H9 (cell line): ENCODE data around the gene ZYG11A. TPM values are rescaled to one million over a fixed set of nuclear protein-coding genes. Genes with fewer than 3 reads are reported as not detected.

Experiments
- DNase-seq: peaks from one replicate; pipeline ENCODE4 v3.0.0-alpha.2; 2017
- H2AFZ ChIP-seq: one replicate; pipeline ENCODE4 v1.6.1; 2013; ENCODE audit warnings: mild to moderate bottlenecking, low read length, control low read depth, moderate library complexity
- H2AK5ac ChIP-seq: 2 replicates; pipeline ENCODE4 v1.6.1; 2013; ENCODE audit warnings: low read length, control low read depth, mixed read lengths; ENCODE audit not compliant: insufficient read length
- H2BK120ac ChIP-seq: one replicate; pipeline ENCODE4 v1.6.1; 2013; ENCODE audit warnings: low read depth, mild to moderate bottlenecking, low read length, control low read depth, inconsistent platforms; ENCODE audit not compliant: poor library complexity, severe bottlenecking
- H2BK12ac ChIP-seq: 2 replicates; pipeline ENCODE4 v1.6.1; 2013; ENCODE audit warnings: low read length, control low read depth, mixed read lengths, low read depth; ENCODE audit not compliant: insufficient read length
- H2BK15ac ChIP-seq: 2 replicates; pipeline ENCODE4 v1.6.1; 2013; ENCODE audit warnings: low read depth, low read length, control low read depth
- H2BK20ac ChIP-seq: one replicate; pipeline ENCODE4 v1.6.1; 2013; ENCODE audit warnings: low read depth, mild to moderate bottlenecking, low read length, control low read depth, inconsistent platforms; ENCODE audit not compliant: poor library complexity, severe bottlenecking
- H2BK5ac ChIP-seq: 2 replicates; pipeline ENCODE4 v1.6.1; 2013; ENCODE audit warnings: low read length, control low read depth, mixed read lengths; ENCODE audit not compliant: insufficient read length
- H3K14ac ChIP-seq: 2 replicates; pipeline ENCODE4 v1.6.1; 2013; ENCODE audit warnings: low read length, control low read depth; ENCODE audit not compliant: insufficient read depth
- H3K18ac ChIP-seq: 2 replicates; pipeline ENCODE4 v1.6.1; 2013; ENCODE audit warnings: low read depth, mild to moderate bottlenecking, mixed read lengths, low read length, control low read depth; ENCODE audit not compliant: insufficient read length
- H3K23ac ChIP-seq: 2 replicates; pipeline ENCODE4 v1.6.1; 2013; ENCODE audit warnings: low read length, control low read depth, mixed read lengths, low read depth; ENCODE audit not compliant: insufficient read length
- H3K23me2 ChIP-seq: 2 replicates; pipeline ENCODE4 v1.6.1; 2013; ENCODE audit warnings: low read depth, mild to moderate bottlenecking, mixed read lengths, low read length, control low read depth; ENCODE audit not compliant: insufficient read length, poor library complexity, severe bottlenecking
- H3K27ac ChIP-seq: 2 replicates; pipeline ENCODE4 v1.5.1; 2013; ENCODE audit warnings: low read length, control low read depth, mixed read lengths, low read depth; ENCODE audit not compliant: insufficient read length
- H3K27me3 ChIP-seq: 2 replicates; pipeline ENCODE4 v1.6.1; 2013; ENCODE audit warnings: low read length, control low read depth, inconsistent platforms; ENCODE audit not compliant: insufficient read depth
- H3K4ac ChIP-seq: 2 replicates; pipeline ENCODE4 v1.6.1; 2013; ENCODE audit warnings: low read depth, mild to moderate bottlenecking, control low read depth, inconsistent platforms, low read length, moderate library complexity
- H3K4me1 ChIP-seq: 2 replicates; pipeline ENCODE4 v1.6.1; 2013; ENCODE audit warnings: low read length, control low read depth, inconsistent platforms; ENCODE audit not compliant: insufficient read depth
- H3K4me2 ChIP-seq: 2 replicates; pipeline ENCODE4 v1.6.1; 2013; ENCODE audit warnings: low read length, control low read depth, mixed read lengths; ENCODE audit not compliant: insufficient read length, insufficient read depth
- H3K56ac ChIP-seq: 2 replicates; pipeline ENCODE4 v1.6.1; 2013; ENCODE audit warnings: low read depth, mild to moderate bottlenecking, mixed read lengths, low read length, control low read depth; ENCODE audit not compliant: insufficient read length
- H3K79me1 ChIP-seq: 2 replicates; pipeline ENCODE4 v1.6.1; 2013; ENCODE audit warnings: low read depth, mild to moderate bottlenecking, moderate library complexity, low read length, control low read depth, inconsistent platforms; ENCODE audit not compliant: insufficient read depth, poor library complexity, severe bottlenecking
- H3K79me2 ChIP-seq: 2 replicates; pipeline ENCODE4 v1.6.1; 2013; ENCODE audit warnings: low read length, control low read depth, inconsistent platforms; ENCODE audit not compliant: insufficient read depth
- H3K9ac ChIP-seq: 2 replicates; pipeline ENCODE4 v1.6.1; 2013; ENCODE audit warnings: low read length, control low read depth, mixed read lengths; ENCODE audit not compliant: insufficient read length; ENCODE audit errors: extremely low read depth
- H3K9me3 ChIP-seq: one replicate; pipeline ENCODE4 v1.6.1; 2013; ENCODE audit warnings: low read depth, low read length, inconsistent platforms; ENCODE audit not compliant: control insufficient read depth
- H3T11ph ChIP-seq: one replicate; pipeline ENCODE4 v1.6.1; 2013; ENCODE audit warnings: mild to moderate bottlenecking, low read length, control low read depth, inconsistent platforms
- H4K20me1 ChIP-seq: one replicate; pipeline ENCODE4 v1.6.1; 2013; ENCODE audit not compliant: control insufficient read depth, insufficient read length, insufficient read depth
- H4K5ac ChIP-seq: 2 replicates; pipeline ENCODE4 v1.6.1; 2013; ENCODE audit warnings: low read depth, mild to moderate bottlenecking, mixed read lengths, low read length, control low read depth; ENCODE audit not compliant: insufficient read length
- H4K8ac ChIP-seq: replicated peaks from 2 replicates; pipeline ENCODE4 v1.6.1; 2013; ENCODE audit warnings: low read length, control low read depth, mixed read lengths, low read depth; ENCODE audit not compliant: insufficient read length
- H4K91ac ChIP-seq: 2 replicates; pipeline ENCODE4 v1.6.1; 2013; ENCODE audit warnings: low read depth, mild to moderate bottlenecking, moderate library complexity, mixed read lengths, low read length, control low read depth; ENCODE audit not compliant: insufficient read length
- H3K27ac Mint-ChIP-seq, 3 experiments: 2 replicates in 2 of 3; 3 replicates in 1 of 3; pipeline ENCODE4 v1.8.0; 2020 to 2021; ENCODE audit warnings: mixed read lengths in 3 of 3, mild to moderate bottlenecking in 1 of 3, moderate library complexity in 1 of 3
- H3K27me3 Mint-ChIP-seq: 2 replicates; pipeline ENCODE4 v1.8.0; 2021; ENCODE audit warnings: low read depth, mild to moderate bottlenecking, moderate library complexity, mixed read lengths
- H3K36me3 Mint-ChIP-seq, 3 experiments: 2 replicates in 2 of 3; 3 replicates in 1 of 3; pipeline ENCODE4 v1.8.0; 2020 to 2021; ENCODE audit warnings: low read depth in 3 of 3, mixed read lengths in 3 of 3; ENCODE audit not compliant: insufficient read depth in 1 of 3
- H3K4me1 Mint-ChIP-seq, 2 experiments: 2 replicates each; pipeline ENCODE4 v1.8.0; 2020; ENCODE audit warnings: mixed read lengths in 2 of 2
- H3K4me3 Mint-ChIP-seq, 2 experiments: 2 replicates in 1 of 2; 3 replicates in 1 of 2; pipeline ENCODE4 v1.8.0; 2020 to 2021; ENCODE audit warnings: mild to moderate bottlenecking in 2 of 2, mixed read lengths in 2 of 2, moderate library complexity in 1 of 2
- H3K9me3 Mint-ChIP-seq, 2 experiments: 2 replicates in 1 of 2; 3 replicates in 1 of 2; pipeline ENCODE4 v1.8.0; 2020; ENCODE audit warnings: mild to moderate bottlenecking in 2 of 2, mixed read lengths in 2 of 2, moderate library complexity in 1 of 2
- WGBS: extraction: QIAGEN DNeasy Blood & Tissue Kit; methylation state at CpG from one replicate; pipeline ENCODE4 v1.1.7; 2013; ENCODE audit warnings: missing lambda C conversion rate, low lambda C conversion rate, mixed read lengths; ENCODE audit not compliant: insufficient read length; ENCODE audit errors: extremely low coverage; 5-methylcytosine and 5-hydroxymethylcytosine counted together
- total RNA-seq: library from RNA; stranded (reverse); gene quantifications from 2 replicates; pipeline ENCODE4 v1.2.1, GENCODE V29; 2021
- TF ChIP-seq, protein P1 (sequence below): fragments of 200-600 bp; sonication (generic); conservative IDR thresholded peaks from 3 replicates; pipeline ENCODE4 v1.8.0; 2021; ENCODE audit warnings: antibody characterized with exemption, mild to moderate bottlenecking

The ZYG11A gene
- total RNA-seq, 1 experiment from 2014 or later = 2.1 TPM

DNA sequence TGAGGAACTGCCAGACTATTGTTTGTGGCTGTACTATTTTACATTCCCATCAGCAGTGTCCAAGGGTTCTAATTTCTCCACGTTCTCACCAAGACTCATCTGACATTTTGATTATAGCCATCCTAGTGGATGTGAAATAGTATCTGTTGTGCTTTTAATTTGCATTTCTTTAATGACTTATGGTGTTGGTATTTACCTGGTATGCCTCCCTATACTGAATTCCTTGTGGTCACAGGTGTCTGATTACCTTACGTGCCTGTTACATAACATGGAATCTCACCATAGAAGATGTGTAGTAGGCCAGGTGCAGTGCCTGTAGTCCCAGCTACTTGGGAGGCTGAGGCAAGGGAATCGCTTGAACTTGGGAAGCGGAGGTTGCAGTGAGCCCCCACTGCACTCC is 13.5 kb downstream of the ZYG11A start:
- Histone ChIP-seq H2AK5ac (no peak overlapping the region), H3K9ac (no peak overlapping the region), H2BK120ac (no peak overlapping the region), H3K4me2 (no peak overlapping the region), H3T11ph (no peak overlapping the region), H3K56ac (no peak overlapping the region), H2BK12ac (no peak overlapping the region), H3K18ac (no peak overlapping the region), H4K20me1 (no peaks in the 10 kb centered on the region), H3K14ac (no peak overlapping the region), H3K79me2 (no peaks in the 10 kb centered on the region), H3K9me3 (no peaks in the 10 kb centered on the region), H2BK5ac (no peak overlapping the region), H4K8ac (no peak overlapping the region), H3K79me1 (no peaks in the 10 kb centered on the region), H3K27ac (no peak overlapping the region), H3K27me3 (no peaks in the 10 kb centered on the region), H2BK20ac (no peak overlapping the region), H3K23me2 (no peaks in the 10 kb centered on the region), H4K5ac (no peak overlapping the region), H2BK15ac (no peak overlapping the region), H3K4ac (no peak overlapping the region), H2AFZ (no peak overlapping the region), H3K4me1 (no peaks in the 10 kb centered on the region; the same call in 1 of the 2 replicates), H4K91ac (no peak overlapping the region), H3K23ac (no peak overlapping the region)
- no peak for DNase-seq
- H3K27me3 Mint-ChIP-seq = no peaks in the 10 kb centered on the region
- H3K4me1 Mint-ChIP-seq = peaks cover 2% of the 10 kb centered on the region in 2 experiments; a peak in 3 of 4 replicates
- H3K9me3 Mint-ChIP-seq = no peaks in the 10 kb centered on the region
- H3K4me3 Mint-ChIP-seq = no peak overlapping the region
- no peaks in the 10 kb centered on the region; a peak in 1 of 7 replicates for H3K36me3 Mint-ChIP-seq
- no CpG with 5 or more reads among the region's 4 CpGs for WGBS
- TF ChIP-seq, protein P1, sequence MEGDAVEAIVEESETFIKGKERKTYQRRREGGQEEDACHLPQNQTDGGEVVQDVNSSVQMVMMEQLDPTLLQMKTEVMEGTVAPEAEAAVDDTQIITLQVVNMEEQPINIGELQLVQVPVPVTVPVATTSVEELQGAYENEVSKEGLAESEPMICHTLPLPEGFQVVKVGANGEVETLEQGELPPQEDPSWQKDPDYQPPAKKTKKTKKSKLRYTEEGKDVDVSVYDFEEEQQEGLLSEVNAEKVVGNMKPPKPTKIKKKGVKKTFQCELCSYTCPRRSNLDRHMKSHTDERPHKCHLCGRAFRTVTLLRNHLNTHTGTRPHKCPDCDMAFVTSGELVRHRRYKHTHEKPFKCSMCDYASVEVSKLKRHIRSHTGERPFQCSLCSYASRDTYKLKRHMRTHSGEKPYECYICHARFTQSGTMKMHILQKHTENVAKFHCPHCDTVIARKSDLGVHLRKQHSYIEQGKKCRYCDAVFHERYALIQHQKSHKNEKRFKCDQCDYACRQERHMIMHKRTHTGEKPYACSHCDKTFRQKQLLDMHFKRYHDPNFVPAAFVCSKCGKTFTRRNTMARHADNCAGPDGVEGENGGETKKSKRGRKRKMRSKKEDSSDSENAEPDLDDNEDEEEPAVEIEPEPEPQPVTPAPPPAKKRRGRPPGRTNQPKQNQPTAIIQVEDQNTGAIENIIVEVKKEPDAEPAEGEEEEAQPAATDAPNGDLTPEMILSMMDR = no peak
- no peak overlapping the region; a peak in 1 of 7 replicates for H3K27ac Mint-ChIP-seq
